ENCODE data around the gene MEAK7. TPM values are rescaled to one million over a fixed set of nuclear protein-coding genes. Genes with fewer than 3 reads are reported as not detected.

MEAK7 gene
- total RNA-seq, 1 donor from 2014 or later = 4.4 TPM

GRCh38 chr16:84481051-84481735 lies 23.3 kb downstream of the MEAK7 start:
- intact Hi-C loops (cut with micrococcal nuclease) = loop anchor here (10.0 kb wide), 1 partner anchor 206 kb away; no protein-coding TSS in a partner anchor
- DNase-seq (no peak), ATAC-seq (no peak)

GRCh38 chr16:84479716-84480450 lies 24.6 kb downstream of the MEAK7 start:
- DNase-seq (no peak), ATAC-seq (no peak)
- intact Hi-C loops (cut with micrococcal nuclease) = loop anchor here (10.0 kb wide), 1 partner anchor 205 kb away; no protein-coding TSS in a partner anchor

GRCh38 chr16:84478172-84478947 lies 26.1 kb downstream of the MEAK7 start:
- ATAC-seq (no peak), DNase-seq (no peak)
- intact Hi-C loops (cut with micrococcal nuclease) = no loop called here

GRCh38 chr16:84477661-84478060 lies 26.8 kb downstream of the MEAK7 start:
- DNase-seq (no peak), ATAC-seq (no peak)
- intact Hi-C loops (cut with micrococcal nuclease) = no loop called here

GRCh38 chr16:84476401-84476800 lies 28.1 kb downstream of the MEAK7 start:
- DNase-seq (no peak), ATAC-seq (no peak)
- intact Hi-C loops (cut with micrococcal nuclease) = no loop called here

- DNase-seq (no peak), ATAC-seq (no peak)
- intact Hi-C loops (cut with micrococcal nuclease) = no loop called here
These were observed 28.7 kb downstream of the MEAK7 start for GRCh38 chr16:84475643-84476240.

- DNase-seq (no peak), ATAC-seq (no peak)
- intact Hi-C loops (cut with micrococcal nuclease) = no loop called here
These were observed 32.5 kb downstream of the MEAK7 start for GRCh38 chr16:84471966-84472365.

- ATAC-seq (no peak), DNase-seq (peak; percentile 14)
- intact Hi-C loops (cut with micrococcal nuclease) = no loop called here
These were observed 33.1 kb downstream of the MEAK7 start for GRCh38 chr16:84471316-84471715.

- no peak for ATAC-seq
- intact Hi-C loops (cut with micrococcal nuclease) = no loop called here
- no peak for DNase-seq
These were observed 36.8 kb downstream of the MEAK7 start for GRCh38 chr16:84467709-84468108.

- intact Hi-C loops (cut with micrococcal nuclease) = no loop called here
- DNase-seq = no peak
- ATAC-seq = no peak
These were observed 37.2 kb downstream of the MEAK7 start for GRCh38 chr16:84467256-84467655.

- no peak for DNase-seq
- intact Hi-C loops (cut with micrococcal nuclease) = no loop called here
- ATAC-seq = no peak
These were observed 37.8 kb downstream of the MEAK7 start for GRCh38 chr16:84466692-84467091.

- no peak for ATAC-seq
- intact Hi-C loops (cut with micrococcal nuclease) = no loop called here
- DNase-seq = peak; percentile 1
These were observed 39.3 kb downstream of the MEAK7 start for GRCh38 chr16:84465154-84465553.

- no peak for ATAC-seq
- intact Hi-C loops (cut with micrococcal nuclease) = no loop called here
- DNase-seq = no peak
These were observed 40.3 kb downstream of the MEAK7 start for GRCh38 chr16:84464116-84464515.

- DNase-seq (no peak), ATAC-seq (no peak)
- intact Hi-C loops (cut with micrococcal nuclease) = no loop called here
These were observed 41.2 kb downstream of the MEAK7 start for GRCh38 chr16:84463221-84463620.

- ATAC-seq (no peak), DNase-seq (no peak)
These were observed 41.9 kb downstream of the MEAK7 start for GRCh38 chr16:84462296-84463210.

GRCh38 chr16:84461413-84462295 lies 42.8 kb downstream of the MEAK7 start:
- intact Hi-C loops (cut with micrococcal nuclease) = no loop called here
- ATAC-seq (no peak), DNase-seq (no peak)

More at GRCh38 chr16:84462296-84463210, 41.9 kb downstream of the MEAK7 start:
- intact Hi-C loops (cut with micrococcal nuclease) = no loop called here

GRCh38 chr16:84461029-84461412 lies 43.4 kb downstream of the MEAK7 start:
- intact Hi-C loops (cut with micrococcal nuclease) = no loop called here
- ATAC-seq = no peak
- DNase-seq = no peak
